ENCODE results near the gene IGSF10.
"Not testable (repeated sequence)": the region's sequence is repeated elsewhere in the genome, so short reads cannot be mapped to it uniquely, and the experiment has no call there.

The IGSF10 gene

DNA sequence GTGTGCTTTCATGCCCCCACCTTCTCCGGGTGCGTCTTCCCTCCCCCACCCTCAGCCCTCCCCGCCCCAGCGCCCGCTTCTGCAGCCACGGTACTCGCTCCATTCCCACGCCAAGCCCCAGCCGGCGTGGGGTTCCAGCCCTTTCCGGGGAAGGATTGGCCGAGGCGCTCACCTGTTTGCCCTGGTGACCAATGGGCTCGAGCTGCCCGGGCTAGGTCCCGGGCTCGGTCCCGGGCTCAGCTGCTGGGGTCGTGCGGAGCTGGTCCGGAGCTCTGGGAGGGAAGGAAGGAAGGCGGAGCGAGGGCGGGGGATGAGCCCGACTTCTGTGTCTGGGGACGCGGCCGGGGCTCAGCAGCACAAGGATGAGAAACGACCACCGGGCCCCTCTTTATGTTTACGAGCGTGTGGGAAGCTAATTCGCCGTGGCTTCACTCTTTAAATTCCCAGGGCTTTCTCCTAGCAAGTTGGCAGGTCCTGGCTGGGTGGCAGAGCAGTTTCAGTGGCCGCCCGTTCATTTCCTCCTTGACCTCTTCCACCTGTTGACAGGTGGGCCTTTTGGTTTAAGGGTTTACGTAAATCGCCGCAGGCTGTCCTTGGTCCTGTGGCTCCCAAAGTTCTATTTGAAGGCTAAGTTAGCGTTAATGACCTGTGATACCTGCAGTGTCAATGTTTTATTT is at the start of gene IGSF10:
Gene IGSF10, minus strand, starts transcription at position 288 of the 677 bp plus-strand sequence. CDS start 2,352 bp downstream, outside the sequence.
- peak within 1 kb of the TSS; percentile 48 for H3K4me3 ChIP-seq (ENCODE audit: low read length)
- no peak for DNase-seq (ENCODE audit: low read depth)
- TF ChIP-seq, protein P1, sequence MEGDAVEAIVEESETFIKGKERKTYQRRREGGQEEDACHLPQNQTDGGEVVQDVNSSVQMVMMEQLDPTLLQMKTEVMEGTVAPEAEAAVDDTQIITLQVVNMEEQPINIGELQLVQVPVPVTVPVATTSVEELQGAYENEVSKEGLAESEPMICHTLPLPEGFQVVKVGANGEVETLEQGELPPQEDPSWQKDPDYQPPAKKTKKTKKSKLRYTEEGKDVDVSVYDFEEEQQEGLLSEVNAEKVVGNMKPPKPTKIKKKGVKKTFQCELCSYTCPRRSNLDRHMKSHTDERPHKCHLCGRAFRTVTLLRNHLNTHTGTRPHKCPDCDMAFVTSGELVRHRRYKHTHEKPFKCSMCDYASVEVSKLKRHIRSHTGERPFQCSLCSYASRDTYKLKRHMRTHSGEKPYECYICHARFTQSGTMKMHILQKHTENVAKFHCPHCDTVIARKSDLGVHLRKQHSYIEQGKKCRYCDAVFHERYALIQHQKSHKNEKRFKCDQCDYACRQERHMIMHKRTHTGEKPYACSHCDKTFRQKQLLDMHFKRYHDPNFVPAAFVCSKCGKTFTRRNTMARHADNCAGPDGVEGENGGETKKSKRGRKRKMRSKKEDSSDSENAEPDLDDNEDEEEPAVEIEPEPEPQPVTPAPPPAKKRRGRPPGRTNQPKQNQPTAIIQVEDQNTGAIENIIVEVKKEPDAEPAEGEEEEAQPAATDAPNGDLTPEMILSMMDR (IDR thresholded peaks at IDR 0.05; ENCODE audit: insufficient read depth, low read depth, low read length, missing control alignments), result no peak

DNA sequence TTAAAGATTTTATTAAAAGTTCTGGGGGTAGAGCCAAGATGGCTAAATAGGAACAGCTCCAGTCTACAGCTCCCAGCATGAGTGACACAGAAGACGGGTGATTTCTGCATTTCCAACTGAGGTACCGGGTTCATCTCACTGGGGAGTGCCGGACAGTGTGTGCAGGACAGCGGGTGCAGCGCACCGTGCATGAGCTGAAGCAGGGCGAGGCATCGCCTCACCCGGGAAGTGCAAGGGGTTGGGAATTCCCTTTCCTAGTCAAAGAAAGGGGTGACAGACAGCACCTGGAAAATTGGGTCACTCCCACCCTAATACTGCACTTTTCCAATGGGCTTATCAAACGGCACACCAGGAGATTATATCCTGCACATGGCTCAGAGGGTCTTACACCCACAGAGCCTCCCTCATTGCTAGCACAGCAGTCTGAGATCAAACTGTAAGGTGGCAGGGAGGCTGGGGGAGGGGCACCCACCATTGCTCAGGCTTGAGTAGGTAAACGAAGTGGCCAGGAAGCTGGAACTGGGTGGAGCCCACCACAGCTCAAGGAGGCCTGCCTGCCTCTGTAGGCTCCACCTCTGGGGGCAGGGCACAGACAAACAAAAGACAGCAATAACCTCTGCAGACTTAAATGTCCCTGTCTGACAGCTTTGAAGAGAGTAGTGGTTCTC is 48.7 kb upstream of the IGSF10 start:
- DNase-seq (ENCODE audit: low read depth); H3K4me3 ChIP-seq (ENCODE audit: low read length): not testable (repeated sequence)

GRCh38 chr3:151504606-151505005 is 43.7 kb upstream of the IGSF10 start:
- DNase-seq (ENCODE audit: low read depth), result no peak
- H3K4me3 ChIP-seq (ENCODE audit: low read length), result no peak overlapping the region
- TF ChIP-seq, protein P1 (IDR thresholded peaks at IDR 0.05; ENCODE audit: insufficient read depth, low read depth, low read length, missing control alignments), result no peak

DNA sequence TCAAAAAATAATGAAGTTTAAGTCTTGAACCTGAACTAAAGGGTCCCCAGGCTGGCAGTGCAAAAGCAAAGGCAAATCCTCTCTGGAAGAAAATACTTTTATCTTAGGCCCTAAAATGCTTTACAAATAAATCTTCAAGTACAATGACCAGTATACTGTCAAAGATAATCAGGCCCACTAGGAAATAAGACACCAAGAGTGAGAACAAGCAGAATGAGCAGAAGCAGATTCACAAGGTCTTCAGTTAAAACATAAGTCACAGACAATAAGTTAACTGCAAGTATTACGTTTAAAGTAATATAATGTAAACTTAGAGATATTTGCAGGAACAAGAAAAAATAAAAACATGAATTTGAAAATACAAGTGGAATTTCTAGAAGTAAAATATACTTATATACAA is 42.2 kb upstream of the IGSF10 start:
- H3K4me3 ChIP-seq (ENCODE audit: low read length), result no peak overlapping the region
- TF ChIP-seq, protein P1 (IDR thresholded peaks at IDR 0.05; ENCODE audit: insufficient read depth, low read depth, low read length, missing control alignments), result no peak
- no peak for DNase-seq (ENCODE audit: low read depth)

DNA sequence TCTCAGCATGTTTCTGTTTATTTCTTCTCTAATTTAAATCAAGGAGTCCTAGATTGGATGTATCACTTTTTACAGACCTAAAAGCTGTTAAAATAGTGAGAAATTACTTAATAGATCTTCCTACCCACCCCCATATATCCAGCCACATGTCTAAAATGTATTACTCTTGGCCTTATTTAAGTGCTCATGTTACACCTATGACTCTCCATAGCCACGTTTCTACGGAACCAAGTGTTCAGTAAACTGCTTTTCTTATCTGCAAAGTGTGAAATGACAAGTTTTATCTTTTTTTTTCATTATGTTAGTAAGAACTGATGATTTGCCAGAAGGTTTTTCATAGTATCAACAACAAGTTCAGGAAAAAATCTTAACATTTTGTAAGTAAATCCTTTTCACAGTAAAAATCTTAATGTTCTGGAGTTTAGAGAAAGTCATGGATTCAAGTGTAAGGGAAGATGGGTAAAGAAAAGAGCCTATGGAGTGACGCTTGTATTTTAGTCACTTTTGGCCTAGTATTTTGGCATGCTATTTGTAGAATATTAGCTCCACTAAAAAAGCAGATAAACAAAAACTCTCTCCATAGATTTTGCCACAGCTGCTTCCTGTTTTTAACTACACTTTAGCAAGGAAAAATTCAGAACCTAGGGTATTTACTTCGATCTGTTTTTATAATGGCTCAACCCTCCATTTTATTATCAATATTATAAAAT is 41.2 kb upstream of the IGSF10 start:
- DNase-seq (ENCODE audit: low read depth), result no peak
- TF ChIP-seq, protein P1 (IDR thresholded peaks at IDR 0.05; ENCODE audit: insufficient read depth, low read depth, low read length, missing control alignments), result no peak
- H3K4me3 ChIP-seq (ENCODE audit: low read length), result no peak overlapping the region

DNA sequence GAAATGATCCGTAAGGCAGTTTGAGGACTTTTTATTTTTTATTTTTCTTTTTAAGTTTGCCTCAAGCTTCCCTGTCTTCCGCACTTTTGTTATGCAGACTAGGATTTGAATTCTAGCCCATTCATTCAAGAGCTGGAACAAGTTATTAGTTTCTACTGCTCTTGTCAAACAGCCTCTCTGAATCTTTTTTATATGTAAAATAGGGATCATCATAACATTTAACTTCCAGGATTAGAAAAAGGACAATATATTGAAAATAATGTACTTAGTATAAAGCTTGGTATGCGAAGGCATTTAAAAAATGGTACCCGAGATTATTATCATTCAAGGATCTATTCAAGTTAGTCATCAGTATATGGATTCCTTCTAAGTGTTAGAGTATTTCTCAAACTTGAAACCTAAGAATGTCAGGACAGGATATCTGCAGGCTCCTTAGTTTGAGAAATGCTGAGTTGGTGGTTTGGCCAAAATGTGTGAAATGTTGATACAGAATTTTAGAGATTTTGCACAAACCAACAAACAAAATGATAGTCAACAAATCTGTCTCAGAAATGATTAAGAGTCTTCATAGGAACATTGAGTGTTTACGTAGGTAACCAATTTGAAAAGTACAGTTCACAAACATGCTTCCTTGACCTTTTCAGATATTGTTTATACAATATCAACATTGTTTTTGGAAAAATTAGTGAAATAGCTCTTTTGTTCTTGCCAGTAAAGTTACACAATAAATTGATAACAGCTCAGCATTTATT is 40.5 kb upstream of the IGSF10 start:
- DNase-seq (ENCODE audit: low read depth), result no peak
- TF ChIP-seq, protein P1 (IDR thresholded peaks at IDR 0.05; ENCODE audit: insufficient read depth, low read depth, low read length, missing control alignments), result no peak
- H3K4me3 ChIP-seq (ENCODE audit: low read length), result no peak overlapping the region

- no peak overlapping the region for H3K4me3 ChIP-seq (ENCODE audit: low read length)
Measured at GRCh38 chr3:151499168-151499567, 38.3 kb upstream of the IGSF10 start.

More at GRCh38 chr3:151499168-151499567, 38.3 kb upstream of the IGSF10 start:
- TF ChIP-seq, protein P1 (IDR thresholded peaks at IDR 0.05; ENCODE audit: insufficient read depth, low read depth, low read length, missing control alignments), result no peak
- DNase-seq (ENCODE audit: low read depth), result no peak

All from epithelial cell of esophagus (primary cell).